ENCODE measurements around the gene TMPRSS9. TPM values are rescaled to one million over a fixed set of nuclear protein-coding genes. Genes with fewer than 3 reads are reported as not detected.

Gene TMPRSS9
- polyA plus RNA-seq, 1 experiment = not detected

GRCh38 chr19:2428756-2429711 is 69.0 kb downstream of the TMPRSS9 start:
- no peak for TF ChIP-seq CTCF (IDR thresholded peaks at IDR 0.05; ENCODE audit: insufficient read depth, low read depth, low read length)
- no peak for DNase-seq (ENCODE audit: low read depth)
- Histone ChIP-seq H3K36me3 (ENCODE audit: control insufficient read depth, insufficient read depth, low read length) (peaks cover 17% of the 10 kb centered on the region), H3K27me3 (ENCODE audit: control insufficient read depth, insufficient read depth, low read length) (no peaks in the 10 kb centered on the region), H3K4me3 (ENCODE audit: low read depth, low read length) (no peak overlapping the region)
- ChIA-PET POLR2A (interaction anchor here (0.6 kb wide), 1 partner anchor 185 kb away, joined by 3 read pairs; no protein-coding TSS in a partner anchor), CTCF (interaction anchor here (1.0 to 1.2 kb wide), 3 partner anchors 9 to 189 kb away, joined by 3 to 4 read pairs (median 3); no protein-coding TSS in a partner anchor)

GRCh38 chr19:2429917-2430535 is 70.0 kb downstream of the TMPRSS9 start:
- Histone ChIP-seq H3K4me3 (ENCODE audit: low read depth, low read length) (no peak overlapping the region), H3K36me3 (ENCODE audit: control insufficient read depth, insufficient read depth, low read length) (peaks cover 22% of the 10 kb centered on the region), H3K27me3 (ENCODE audit: control insufficient read depth, insufficient read depth, low read length) (no peaks in the 10 kb centered on the region)
- no peak for DNase-seq (ENCODE audit: low read depth)
- TF ChIP-seq CTCF (IDR thresholded peaks at IDR 0.05; ENCODE audit: insufficient read depth, low read depth, low read length) = no peak
- ChIA-PET POLR2A (no interaction called here), CTCF (interaction anchor here (1.0 kb wide), 2 partner anchors 13 to 181 kb away, joined by 3 read pairs; no protein-coding TSS in a partner anchor)

GRCh38 chr19:2431318-2432055 is 71.4 kb downstream of the TMPRSS9 start:
- Histone ChIP-seq H3K36me3 (ENCODE audit: control insufficient read depth, insufficient read depth, low read length) (peaks cover 18% of the 10 kb centered on the region), H3K4me3 (ENCODE audit: low read depth, low read length) (no peak overlapping the region), H3K27me3 (ENCODE audit: control insufficient read depth, insufficient read depth, low read length) (no peaks in the 10 kb centered on the region)
- CTCF ChIA-PET = no interaction called here
- no peak for DNase-seq (ENCODE audit: low read depth)
- no peak for TF ChIP-seq CTCF (IDR thresholded peaks at IDR 0.05; ENCODE audit: insufficient read depth, low read depth, low read length)
- POLR2A ChIA-PET = no interaction called here

GRCh38 chr19:2432131-2432848 is 72.2 kb downstream of the TMPRSS9 start:
- POLR2A ChIA-PET = no interaction called here
- Histone ChIP-seq H3K4me3 (ENCODE audit: low read depth, low read length) (no peak overlapping the region), H3K36me3 (ENCODE audit: control insufficient read depth, insufficient read depth, low read length) (peaks cover 21% of the 10 kb centered on the region), H3K27me3 (ENCODE audit: control insufficient read depth, insufficient read depth, low read length) (no peaks in the 10 kb centered on the region)
- DNase-seq (ENCODE audit: low read depth) = no peak
- no peak for TF ChIP-seq CTCF (IDR thresholded peaks at IDR 0.05; ENCODE audit: insufficient read depth, low read depth, low read length)
- CTCF ChIA-PET = no interaction called here

Measured in BJ (cell line).